ENCODE results near the gene FMO4.
A peak's percentile ranks its signal among the peaks of the same experiment; 100 is the strongest.
"Not testable (repeated sequence)": the region's sequence is repeated elsewhere in the genome, so short reads cannot be mapped to it uniquely, and the experiment has no call there.

The FMO4 gene

GRCh38 chr1:171313835-171314320 lies at the start of gene FMO4:
TSS of gene FMO4 (plus strand) at chr1:171314183. CDS start at chr1:171319826, 5,643 bp downstream.
- DNase-seq (ENCODE audit: low read depth in 3 of 3) = peak; percentile 60 to 78 (median 72)

- DNase-seq (ENCODE audit: low read depth in 3 of 3) = no peak
Observed at GRCh38 chr1:171265686-171266085, 48.3 kb upstream of the FMO4 start.

GRCh38 chr1:171266930-171267329 lies 47.1 kb upstream of the FMO4 start:
- no peak for DNase-seq (ENCODE audit: low read depth in 3 of 3)

- no peak for DNase-seq (ENCODE audit: low read depth in 3 of 3)
Observed at GRCh38 chr1:171267391-171267790, 46.6 kb upstream of the FMO4 start.

- DNase-seq (ENCODE audit: low read depth in 3 of 3) = no peak
Observed at GRCh38 chr1:171270806-171271205, 43.2 kb upstream of the FMO4 start.

- no peak for DNase-seq (ENCODE audit: low read depth in 3 of 3)
Observed at GRCh38 chr1:171277534-171277933, 36.4 kb upstream of the FMO4 start.

- DNase-seq (ENCODE audit: low read depth in 3 of 3) = no peak
Observed at GRCh38 chr1:171279234-171279633, 34.7 kb upstream of the FMO4 start.

GRCh38 chr1:171279678-171280077 lies 34.3 kb upstream of the FMO4 start:
- no peak for DNase-seq (ENCODE audit: low read depth in 3 of 3)

- no peak for DNase-seq (ENCODE audit: low read depth in 3 of 3)
Observed at GRCh38 chr1:171280599-171280998, 33.4 kb upstream of the FMO4 start.

GRCh38 chr1:171286032-171286705 lies 27.8 kb upstream of the FMO4 start:
- DNase-seq (ENCODE audit: low read depth in 3 of 3) = no peak

GRCh38 chr1:171290621-171291020 lies 23.4 kb upstream of the FMO4 start:
- DNase-seq (ENCODE audit: low read depth in 3 of 3) = no peak

- no peak for DNase-seq (ENCODE audit: low read depth in 3 of 3)
Observed at GRCh38 chr1:171292799-171293198, 21.2 kb upstream of the FMO4 start.

- DNase-seq (ENCODE audit: low read depth in 3 of 3) = not testable (repeated sequence)
Observed at GRCh38 chr1:171295383-171295782, 18.6 kb upstream of the FMO4 start.

- no peak for DNase-seq (ENCODE audit: low read depth in 3 of 3)
Observed at GRCh38 chr1:171295821-171296220, 18.2 kb upstream of the FMO4 start.

- no peak for DNase-seq (ENCODE audit: low read depth in 3 of 3)
Observed at GRCh38 chr1:171296897-171297296, 17.1 kb upstream of the FMO4 start.

GRCh38 chr1:171298696-171299095 lies 15.3 kb upstream of the FMO4 start:
- DNase-seq (ENCODE audit: low read depth in 3 of 3) = no peak

GRCh38 chr1:171299342-171299741 lies 14.6 kb upstream of the FMO4 start:
- DNase-seq (ENCODE audit: low read depth in 3 of 3) = no peak

GRCh38 chr1:171300401-171300800 lies 13.6 kb upstream of the FMO4 start:
- DNase-seq (ENCODE audit: low read depth in 3 of 3) = no peak

- DNase-seq (ENCODE audit: low read depth in 3 of 3) = no peak
Observed at GRCh38 chr1:171310661-171311087, 3.3 kb upstream of the FMO4 start.

- no peak for DNase-seq (ENCODE audit: low read depth in 3 of 3)
Observed at GRCh38 chr1:171311771-171312558, 2.0 kb upstream of the FMO4 start.

GRCh38 chr1:171313319-171313834 lies 606 bp upstream of the FMO4 start:
- DNase-seq (ENCODE audit: low read depth in 3 of 3) = no peak

- no peak for DNase-seq (ENCODE audit: low read depth in 3 of 3)
Observed at GRCh38 chr1:171329251-171329650, 15.3 kb downstream of the FMO4 start.
